NCI-H524 (cell line): ENCODE measurements around the gene TMEM212.
"Not testable (repeated sequence)": the region's sequence is repeated elsewhere in the genome, so short reads cannot be mapped to it uniquely, and the experiment has no call there.

Source experiments
- DNase-seq, 2 experiments: peaks; one replicate each; lab custom pipeline; 2025; lab: John Stamatoyannopoulos, UW

The TMEM212 gene

DNA sequence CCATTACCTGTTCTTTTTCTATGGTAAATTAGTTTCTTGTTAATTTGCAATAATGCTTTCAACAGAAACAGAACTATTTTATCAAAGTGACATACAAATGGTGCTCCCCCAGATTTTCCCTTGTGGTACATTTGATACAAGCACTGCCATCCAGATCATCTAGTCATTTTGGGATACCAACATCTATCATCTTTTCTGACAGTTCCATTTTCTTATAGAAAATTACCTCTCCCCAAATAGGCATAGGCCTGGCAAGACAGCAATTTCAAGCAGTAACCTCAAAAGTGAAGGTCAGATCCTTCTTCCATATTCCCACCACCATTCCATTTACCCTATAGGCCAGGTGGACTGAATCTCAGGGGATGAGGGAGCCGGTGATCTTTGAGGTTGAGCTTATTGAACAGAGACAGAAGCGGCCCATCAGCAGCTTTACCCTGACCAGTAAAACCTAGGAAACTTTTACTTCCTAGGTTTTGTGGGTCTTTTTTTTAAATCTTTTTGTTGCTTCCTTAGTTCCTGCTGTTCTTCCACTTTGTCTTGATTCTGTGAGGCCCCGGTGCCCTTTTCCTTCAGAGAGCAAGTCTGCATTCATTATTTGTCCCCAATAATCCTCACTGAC lies 29.8 kb upstream of the TMEM212 start:
- no peak for DNase-seq

DNA sequence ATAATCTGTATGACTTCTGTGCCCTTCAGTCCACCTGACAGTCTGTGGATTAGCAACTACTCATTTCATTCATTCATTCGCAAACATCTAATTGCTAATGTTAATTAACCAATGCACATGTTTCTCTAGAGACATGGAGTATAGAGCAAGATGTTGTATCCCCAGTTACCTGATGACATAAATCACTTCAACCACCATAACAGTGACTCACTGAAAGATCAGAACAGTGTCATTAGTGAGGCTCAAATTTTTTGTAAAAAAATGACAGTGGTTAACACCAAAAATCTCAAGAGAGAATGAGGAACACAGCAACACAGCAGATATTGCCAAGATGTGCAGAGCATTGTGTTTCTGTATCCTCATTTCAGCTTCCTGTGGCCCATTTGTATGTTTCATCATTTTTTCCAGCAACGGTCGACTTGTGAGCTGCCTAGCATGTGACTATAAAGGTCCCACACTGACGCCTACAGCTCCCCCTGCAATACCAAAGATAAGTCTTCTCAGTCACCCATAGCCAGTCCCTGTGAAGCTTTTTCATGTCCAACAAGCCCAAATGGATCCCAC lies 29.2 kb upstream of the TMEM212 start:
- DNase-seq = no peak

DNA sequence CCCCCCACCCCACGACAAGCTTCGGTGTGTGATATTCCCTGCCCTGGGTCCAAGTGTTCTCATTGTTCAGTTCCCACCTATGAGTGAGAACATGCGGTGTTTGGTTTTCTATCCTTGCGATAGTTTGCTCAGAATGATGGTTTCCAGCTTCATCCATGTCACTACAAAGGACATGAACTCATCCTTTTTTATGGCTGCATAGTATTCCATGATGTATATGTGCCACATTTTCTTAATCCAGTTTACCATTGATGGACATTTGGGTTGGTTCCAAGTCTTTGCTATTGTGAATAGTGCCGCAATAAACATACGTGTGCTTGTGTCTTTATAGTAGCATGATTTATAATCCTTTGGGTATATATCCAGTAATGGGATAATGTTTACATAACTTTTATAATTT lies 28.5 kb upstream of the TMEM212 start:
- not testable (repeated sequence) for DNase-seq

DNA sequence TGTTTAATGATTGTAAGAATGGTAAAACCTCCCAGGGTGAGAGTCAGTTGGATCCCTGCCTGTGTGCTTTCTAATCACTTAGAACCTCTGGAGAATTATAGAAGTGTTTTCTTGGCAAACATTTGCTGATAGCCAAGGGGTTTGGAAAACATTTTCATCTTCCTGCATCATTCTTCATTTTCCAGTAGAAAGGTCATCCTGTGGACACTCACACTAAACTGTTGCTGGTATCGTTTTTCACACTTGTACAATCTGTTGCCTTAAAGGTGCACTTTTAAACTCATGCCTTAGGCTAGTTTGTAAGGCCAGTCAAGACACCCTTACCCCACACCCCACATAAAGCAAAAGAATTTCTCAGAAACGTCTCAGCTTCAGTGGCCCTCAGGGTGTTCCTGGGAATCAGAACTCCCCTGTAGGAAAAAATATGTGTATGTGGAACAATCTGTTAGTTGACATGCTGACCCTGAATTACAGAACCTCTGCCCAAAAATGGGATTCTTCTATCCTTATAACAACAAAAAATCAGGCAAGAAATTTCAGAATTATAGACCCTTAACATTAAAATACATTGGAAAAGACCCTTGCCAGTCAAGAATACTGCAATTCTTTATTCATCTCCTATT lies 27.1 kb upstream of the TMEM212 start:
- no peak for DNase-seq

DNA sequence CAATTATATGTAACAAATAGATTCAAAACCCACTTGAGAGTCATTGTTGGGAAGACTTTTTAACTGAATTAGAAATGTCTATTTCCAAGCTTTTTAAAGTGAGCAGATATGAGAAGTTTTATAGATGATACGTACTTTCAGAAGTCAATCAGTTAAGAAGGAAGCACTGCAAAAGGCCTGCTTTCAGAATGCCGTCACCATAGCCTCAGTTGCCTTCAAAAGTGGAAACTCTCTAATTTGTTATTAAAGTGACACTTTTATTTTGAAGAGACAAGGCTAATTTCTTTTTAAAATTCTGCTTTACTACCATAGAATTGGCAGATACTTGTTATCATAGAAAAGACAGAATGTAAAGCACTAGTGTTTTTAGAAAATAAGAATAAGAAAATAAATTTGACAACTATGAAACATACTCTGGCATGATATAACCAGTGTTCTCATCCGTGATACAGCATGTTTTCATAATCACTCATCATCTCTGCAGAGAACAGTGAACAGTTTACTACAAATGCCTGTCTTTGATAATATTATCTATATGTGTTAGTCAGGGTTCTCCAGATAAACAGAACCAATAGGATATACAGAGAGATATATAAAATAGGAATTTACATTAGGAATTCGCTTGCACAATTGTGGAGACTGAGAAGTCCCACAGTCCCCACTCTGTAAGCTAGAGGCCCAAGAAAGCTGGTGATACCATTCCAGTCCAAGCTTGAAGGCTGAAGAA lies 25.9 kb upstream of the TMEM212 start:
- no peak for DNase-seq

DNA sequence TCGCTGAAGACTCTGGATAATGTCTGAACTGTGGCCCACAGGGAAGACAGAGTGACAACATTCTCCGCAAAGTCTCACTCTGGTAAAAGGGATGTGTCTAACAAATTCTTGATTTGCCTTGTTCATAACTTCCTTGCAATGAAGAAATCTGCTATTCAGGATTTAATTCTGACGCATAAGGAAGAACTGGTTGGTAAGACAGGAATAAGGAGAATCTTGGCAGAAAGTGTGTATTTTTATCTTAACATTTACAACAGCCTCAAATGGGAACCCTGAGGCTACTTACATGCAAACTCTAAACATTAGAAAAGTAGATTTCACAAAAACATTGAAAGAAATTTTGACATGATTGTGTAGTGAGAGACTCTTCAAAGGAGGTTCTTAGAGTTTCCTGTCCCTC lies 22.1 kb upstream of the TMEM212 start:
- no peak for DNase-seq

DNA sequence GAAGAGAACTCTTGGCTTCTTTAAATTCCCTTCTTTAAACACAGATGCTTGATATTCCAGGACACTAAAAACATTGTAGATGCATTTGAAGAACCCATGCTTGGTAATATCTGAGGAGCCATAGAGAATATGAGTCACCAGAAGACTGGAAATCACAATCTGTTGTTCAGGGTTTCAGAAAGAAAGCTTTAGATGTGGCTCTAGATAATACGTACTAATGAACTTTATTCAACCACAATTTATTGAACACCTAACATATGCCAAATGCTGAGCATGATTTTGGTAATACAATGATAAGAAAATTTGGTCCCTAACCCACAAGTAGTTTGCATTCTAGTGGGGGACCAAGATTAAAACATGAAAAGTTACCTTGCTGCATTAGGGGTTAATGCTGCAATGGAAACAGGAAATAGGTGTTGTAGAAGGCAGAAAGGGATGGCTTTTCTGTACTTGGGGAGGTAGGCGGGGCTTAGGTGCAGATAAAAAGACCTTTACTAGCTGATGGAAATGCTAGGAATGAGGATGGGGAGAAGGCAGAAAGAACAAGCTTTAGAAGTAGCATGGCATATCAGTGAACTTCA lies 21.3 kb upstream of the TMEM212 start:
- DNase-seq = no peak

DNA sequence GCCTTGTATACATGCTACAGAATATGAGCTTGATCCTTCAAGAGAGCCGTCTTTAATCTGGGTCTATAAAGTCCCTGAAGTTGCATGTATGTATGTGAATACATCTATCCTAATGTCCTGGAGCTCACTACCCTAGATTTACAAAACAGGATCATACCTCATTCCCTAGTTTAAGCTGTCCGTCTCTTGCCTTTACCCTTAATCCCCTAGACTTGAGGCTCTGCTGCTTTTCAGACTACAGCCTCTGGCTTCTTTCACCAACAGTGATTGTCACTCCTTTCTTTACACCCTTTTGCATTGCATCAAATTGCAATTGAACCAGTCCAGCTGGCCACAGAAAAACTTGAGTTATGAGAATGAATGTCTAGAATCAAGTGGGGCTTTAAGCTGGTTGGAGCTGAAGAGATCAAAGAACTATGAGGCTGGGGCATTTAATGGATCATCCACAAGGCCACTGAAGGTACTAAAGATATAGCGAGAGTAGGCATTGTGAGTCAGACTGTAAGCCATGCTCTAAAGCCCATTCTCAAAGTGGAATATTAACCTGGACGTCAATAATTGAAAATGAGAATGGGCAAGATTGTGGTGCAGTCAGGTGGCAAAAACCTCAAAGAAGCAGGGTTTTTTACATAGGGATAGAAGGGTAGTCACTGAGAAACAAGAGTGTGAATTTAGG lies 20.6 kb upstream of the TMEM212 start:
- no peak for DNase-seq

DNA sequence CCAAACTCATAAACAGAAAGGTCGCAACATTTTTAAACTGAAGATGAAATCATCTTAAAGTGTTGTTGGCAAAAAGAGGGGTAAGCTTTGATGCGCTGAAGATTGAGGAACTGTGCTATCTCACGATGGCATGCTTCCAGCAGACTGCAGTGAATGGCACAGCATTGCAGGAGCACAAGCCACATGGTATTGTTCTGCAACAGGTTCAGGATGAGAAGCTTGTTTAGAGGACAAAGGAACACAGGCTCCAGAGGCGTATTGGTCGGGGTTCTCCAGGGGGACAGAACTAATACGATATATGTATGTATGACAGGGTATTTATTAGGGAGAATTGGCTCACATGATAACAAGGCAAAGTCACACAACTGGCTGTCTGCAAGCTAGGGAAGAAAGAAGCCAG lies 19.0 kb upstream of the TMEM212 start:
- no peak for DNase-seq

DNA sequence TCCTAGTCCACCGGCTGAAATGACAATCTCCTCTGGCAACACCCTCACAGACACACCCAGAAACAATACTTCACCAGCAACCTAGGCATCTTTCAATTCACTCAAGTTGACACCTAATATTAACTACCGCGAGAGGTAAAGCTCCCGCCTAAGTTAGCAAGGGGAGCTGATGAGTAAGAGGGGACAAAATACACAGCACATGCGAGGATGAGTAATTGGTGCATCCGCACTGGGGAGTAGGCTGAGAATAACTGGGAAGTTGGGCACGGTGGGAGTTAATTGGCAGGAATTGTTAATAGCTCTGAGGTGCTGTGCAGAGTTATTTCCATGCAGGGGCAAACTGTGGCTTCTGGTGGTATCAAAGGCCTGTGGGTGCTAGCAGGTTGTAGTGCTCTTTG lies 18.3 kb upstream of the TMEM212 start:
- no peak for DNase-seq

DNA sequence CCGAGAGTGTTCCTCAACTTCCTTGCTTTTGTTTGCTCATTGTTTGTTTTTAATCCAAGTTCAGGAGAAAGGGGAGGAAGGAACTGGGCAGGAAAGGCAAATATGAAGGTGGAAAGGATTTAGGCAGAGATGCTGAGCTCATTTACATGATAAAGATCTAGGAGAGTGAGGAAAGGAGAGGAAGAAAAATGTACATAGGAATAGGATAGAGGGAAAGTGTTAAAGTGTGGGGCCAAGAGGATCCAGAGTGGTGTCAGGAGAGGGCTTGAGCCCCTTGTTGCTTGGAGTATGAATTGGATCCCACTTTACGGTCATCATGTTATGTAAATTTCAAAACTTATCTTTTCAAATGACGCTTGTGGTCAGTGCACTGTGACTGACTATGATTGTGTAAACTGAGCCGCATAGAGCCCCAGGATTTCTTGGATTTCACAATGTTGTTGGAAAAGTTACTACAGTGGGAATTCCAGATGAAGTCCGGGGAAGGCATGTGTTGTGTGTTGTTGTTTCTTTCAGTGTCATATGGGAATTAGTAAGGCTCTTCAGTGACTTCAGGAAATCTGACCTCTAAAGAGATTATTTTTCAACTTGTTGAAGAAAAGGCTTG lies 17.8 kb upstream of the TMEM212 start:
- DNase-seq = no peak

DNA sequence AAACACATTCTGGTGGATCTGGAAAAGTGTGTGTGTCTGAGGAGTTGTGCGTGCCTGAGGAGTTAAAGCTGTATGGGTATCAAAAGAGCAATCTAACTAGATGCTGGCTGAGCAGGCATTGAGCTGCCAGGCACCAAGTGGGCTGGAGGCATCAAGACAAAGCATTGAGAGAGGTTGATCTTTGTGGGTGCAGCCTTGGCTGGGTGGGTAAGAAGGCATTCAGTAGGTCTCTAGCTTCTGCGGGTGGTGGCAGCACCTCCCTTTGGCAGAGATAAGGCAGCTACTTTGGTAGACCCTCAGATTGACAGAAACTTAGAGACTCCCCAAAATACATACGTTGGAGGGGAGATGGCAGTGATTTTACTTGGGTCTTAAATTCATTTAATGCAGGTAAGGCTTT lies 15.8 kb upstream of the TMEM212 start:
- no peak for DNase-seq

DNA sequence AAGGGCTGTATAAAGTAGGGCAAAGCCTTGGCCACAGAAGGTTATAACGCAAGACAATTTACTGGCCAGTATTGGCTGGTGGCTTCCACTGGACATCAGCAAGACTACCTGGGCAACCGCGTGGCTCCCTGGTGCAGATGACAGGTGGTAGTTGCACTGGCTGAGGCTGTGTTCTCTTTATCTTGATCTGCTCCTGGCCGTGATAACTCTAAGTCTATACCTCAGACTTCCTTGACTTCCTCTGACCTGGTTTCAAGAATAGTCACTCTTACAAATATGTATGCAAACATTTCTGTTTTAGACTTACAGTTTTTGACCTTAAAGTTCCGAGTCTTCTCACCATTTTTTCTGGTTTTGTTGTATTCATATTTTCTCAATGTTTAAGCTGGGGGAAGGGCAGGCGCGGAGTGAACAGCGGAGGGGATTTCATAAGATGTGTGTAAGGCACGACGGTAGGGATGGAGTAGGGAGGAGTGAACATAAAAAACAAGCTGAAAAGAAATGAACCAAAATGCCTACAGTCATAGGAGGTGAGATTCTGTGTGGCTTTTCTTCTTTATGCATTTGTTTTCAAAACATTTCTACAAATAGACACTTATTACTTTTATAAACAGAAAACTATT lies 15.2 kb upstream of the TMEM212 start:
- no peak for DNase-seq

DNA sequence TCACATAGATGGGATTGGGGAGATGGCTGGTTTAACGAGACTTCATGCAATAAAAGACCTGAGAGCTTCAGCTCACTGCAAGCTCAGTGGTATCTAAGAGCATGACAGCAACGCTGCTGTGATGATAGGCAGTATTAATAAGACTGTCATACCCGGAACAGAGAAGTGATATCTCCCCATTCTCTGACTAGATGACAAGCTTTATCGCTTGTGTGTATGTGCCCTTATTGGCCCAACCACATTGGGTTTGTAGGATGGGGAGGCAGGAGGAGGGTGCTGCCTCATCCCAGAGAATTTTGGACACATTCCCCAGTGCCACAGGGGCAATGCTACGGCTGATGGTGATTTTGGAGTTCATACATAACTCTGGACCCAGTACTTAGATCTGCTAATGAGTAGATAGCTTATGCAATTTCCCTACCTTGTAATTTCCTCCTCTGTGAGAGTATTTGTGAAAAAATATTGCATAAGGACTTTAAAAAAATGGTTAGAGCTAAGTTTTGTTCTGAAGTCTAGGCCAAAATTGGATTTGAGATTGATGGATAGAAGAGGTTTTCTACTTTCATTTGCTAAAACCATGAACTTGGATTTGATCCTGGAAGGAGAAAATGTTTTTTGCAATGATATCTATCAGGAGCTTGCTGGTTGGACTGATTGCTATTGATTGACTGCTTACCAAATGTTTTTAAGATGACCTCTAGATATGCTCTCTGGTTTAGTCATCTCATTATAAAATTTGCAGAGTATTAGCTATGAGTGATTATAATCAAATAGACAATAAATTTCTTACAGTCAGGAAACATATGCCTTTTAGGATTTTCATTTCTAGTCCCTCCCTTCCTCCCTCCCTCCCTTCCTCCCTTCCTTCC lies 14.0 kb upstream of the TMEM212 start:
- no peak for DNase-seq

DNA sequence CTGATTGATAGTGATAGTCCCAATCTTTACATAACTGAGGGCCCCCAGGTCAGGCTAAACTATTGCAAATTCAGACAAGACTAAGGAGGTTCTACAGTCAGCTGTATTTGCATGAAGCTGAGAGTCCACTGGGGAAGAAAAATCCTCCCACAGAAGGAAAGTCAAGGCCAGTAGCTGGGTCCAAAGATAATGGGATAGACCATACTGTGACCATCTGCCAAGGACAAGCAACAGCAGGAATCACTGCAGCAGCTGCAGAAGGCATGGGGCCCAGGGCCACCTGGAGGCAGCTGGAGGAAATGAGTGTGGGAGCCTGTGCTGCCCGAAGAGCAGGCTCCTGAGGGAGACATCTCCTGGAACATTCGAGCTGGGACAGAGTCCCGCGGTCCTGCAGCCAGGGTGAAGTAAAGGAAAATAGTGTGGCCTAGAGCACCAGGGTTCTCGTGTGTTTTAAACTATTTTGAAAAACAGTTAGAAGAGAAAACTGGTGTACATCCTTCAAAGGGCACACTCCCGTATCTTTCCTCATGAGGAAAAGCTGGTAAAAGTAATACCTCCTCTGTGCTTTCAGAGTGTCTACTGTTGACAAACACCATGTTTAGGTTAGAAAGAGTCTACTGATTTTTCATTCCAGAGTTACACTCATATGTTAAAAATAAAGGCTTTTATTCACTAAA lies 13.2 kb upstream of the TMEM212 start:
- peak; percentile 85 to 96 for DNase-seq

DNA sequence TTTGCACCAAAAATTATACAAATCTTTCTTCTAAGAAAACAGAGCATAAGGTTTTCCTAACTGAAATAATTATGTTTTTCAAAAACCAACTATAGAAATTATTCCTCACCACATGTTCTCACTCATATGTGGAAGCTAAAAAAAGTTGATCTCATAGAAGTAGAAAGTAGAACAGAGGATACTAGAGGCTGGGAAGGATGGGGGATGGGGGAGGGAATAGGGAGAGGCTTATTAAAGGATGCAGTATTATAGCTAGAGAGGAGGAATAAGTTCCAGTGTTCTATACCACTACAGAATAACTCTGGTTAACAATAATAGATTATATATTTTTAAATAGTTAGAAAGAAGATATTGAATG lies 12.7 kb upstream of the TMEM212 start:
- no peak for DNase-seq

DNA sequence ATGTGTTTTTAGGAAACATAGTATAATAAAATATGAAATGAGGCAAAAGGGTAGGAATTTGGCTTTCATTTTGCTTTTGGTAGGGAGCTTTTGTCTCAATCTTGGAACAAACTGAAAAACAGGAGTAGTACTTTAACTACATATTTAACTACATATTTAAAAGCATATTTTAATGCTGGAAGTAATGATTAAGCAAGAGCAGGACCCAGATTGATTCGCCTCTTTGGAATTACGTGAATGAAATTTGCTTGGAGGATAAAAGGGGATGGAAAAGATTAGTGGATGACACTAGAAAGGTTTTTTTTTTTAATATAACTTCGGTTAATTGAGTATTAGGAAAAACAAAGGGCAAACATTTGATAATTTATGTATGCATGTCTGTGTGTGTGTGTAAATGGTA lies 11.2 kb upstream of the TMEM212 start:
- no peak for DNase-seq

DNA sequence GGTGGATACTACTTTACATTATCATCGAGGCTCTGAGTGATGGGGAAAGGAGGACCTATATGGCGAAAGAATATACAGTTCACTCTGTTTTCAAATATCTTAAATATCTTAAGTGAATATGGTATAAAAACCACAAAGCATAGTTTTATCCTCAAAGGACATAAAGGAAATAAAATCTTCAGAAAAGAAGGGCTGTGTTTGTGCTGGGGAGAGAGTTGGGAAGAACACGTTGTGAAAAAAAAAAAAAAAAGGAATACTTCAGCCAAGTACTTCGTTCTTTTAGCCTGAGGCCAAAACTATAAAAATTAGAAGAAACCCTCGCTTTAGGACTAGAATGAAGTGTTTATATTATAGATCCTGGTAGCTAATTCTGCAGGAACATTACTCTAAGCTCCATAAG lies 10.2 kb upstream of the TMEM212 start:
- DNase-seq = no peak

DNA sequence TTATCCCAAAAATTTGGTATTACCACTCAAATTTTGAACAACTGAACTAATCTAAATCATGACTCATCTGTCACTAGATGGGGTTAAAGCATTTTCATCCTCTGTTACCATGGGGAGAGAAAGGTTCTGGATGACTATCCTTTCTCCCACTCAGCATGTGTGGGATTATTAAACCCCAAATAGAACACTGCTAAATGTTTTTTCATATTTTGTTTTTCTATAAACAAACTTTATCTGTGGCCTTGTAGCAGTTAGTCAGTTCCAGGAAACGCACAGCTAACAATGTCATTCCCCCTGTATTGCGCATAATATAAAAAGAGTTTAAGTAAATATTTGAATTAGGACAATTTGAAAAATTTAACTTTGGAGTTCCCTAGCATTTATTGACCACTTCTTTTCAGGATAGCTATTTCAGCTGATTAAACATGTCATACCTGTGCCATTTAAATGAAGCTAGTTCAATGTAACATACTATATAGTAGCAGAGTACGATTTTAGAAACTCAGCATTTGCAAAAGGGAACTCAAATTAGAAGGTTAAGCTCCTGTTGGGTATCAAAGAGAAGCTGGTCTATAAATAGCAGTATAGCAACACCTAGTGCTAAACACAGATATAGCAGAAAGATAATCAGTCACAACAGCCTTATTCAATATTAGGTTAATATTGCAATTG lies 9.2 kb upstream of the TMEM212 start:
- DNase-seq = peak in 1 of 2 experiments; percentile 70
